Neural progenitor cell (in vitro differentiated cells): ENCODE data around the gene MED27. TPM values are rescaled to one million over a fixed set of nuclear protein-coding genes. Genes with fewer than 3 reads are reported as not detected.

ENCODE experiments used
- DNase-seq: peaks from one replicate; pipeline ENCODE4 v3.0.0-alpha.2; 2016; ENCODE audit warnings: low spot score
- H2AFZ ChIP-seq: fragments of 200-600 bp; sonication (generic); replicated peaks from 2 replicates; pipeline ENCODE4 v1.6.1; 2016; ENCODE audit warnings: antibody characterized with exemption
- H3F3A ChIP-seq: fragments of 200-600 bp; sonication (generic); 2 replicates; pipeline ENCODE4 v1.6.1; 2016; ENCODE audit warnings: antibody characterized with exemption, low read depth
- H3K27ac ChIP-seq: fragments of 200-600 bp; sonication (generic); 2 replicates; pipeline ENCODE4 v1.5.1; 2016; ENCODE audit warnings: mild to moderate bottlenecking
- H3K27me3 ChIP-seq: fragments of 200-600 bp; sonication (generic); 2 replicates; pipeline ENCODE4 v1.6.1; 2016; ENCODE audit warnings: mild to moderate bottlenecking, moderate library complexity
- H3K36me3 ChIP-seq: fragments of 200-600 bp; sonication (generic); 2 replicates; pipeline ENCODE4 v1.5.1; 2016
- H3K4me1 ChIP-seq: fragments of 200-600 bp; sonication (generic); 2 replicates; pipeline ENCODE4 v1.6.1; 2016; ENCODE audit warnings: mixed run types
- H3K4me2 ChIP-seq: fragments of 200-600 bp; sonication (generic); 2 replicates; pipeline ENCODE4 v1.6.1; 2016
- H3K4me3 ChIP-seq: fragments of 200-600 bp; sonication (generic); 2 replicates; pipeline ENCODE4 v1.5.1; 2016
- H3K79me2 ChIP-seq: fragments of 200-600 bp; sonication (generic); 2 replicates; pipeline ENCODE4 v1.6.1; 2016; ENCODE audit warnings: low read depth
- H3K9ac ChIP-seq: fragments of 200-600 bp; sonication (generic); 2 replicates; pipeline ENCODE4 v1.6.1; 2016
- H3K9me3 ChIP-seq: fragments of 200-600 bp; sonication (generic); 2 replicates; pipeline ENCODE4 v1.5.1; 2016; ENCODE audit warnings: low read depth
- H4K20me1 ChIP-seq: fragments of 200-600 bp; sonication (generic); 2 replicates; pipeline ENCODE4 v1.6.1; 2016; ENCODE audit warnings: low read depth
- H3K27ac Mint-ChIP-seq: 3 replicates; pipeline ENCODE4 v1.8.0; 2021; ENCODE audit warnings: mixed read lengths
- H3K27me3 Mint-ChIP-seq: 2 replicates; pipeline ENCODE4 v1.8.0; 2022; ENCODE audit warnings: low read depth, mild to moderate bottlenecking, inconsistent platforms, moderate library complexity, mixed read lengths; ENCODE audit not compliant: insufficient read depth
- H3K36me3 Mint-ChIP-seq: 3 replicates; pipeline ENCODE4 v1.8.0; 2021; ENCODE audit warnings: mixed read lengths
- H3K4me1 Mint-ChIP-seq: 3 replicates; pipeline ENCODE4 v1.8.0; 2021; ENCODE audit warnings: mixed read lengths
- H3K4me3 Mint-ChIP-seq: 3 replicates; pipeline ENCODE4 v1.8.0; 2021; ENCODE audit warnings: mild to moderate bottlenecking, moderate library complexity, mixed read lengths
- H3K9me3 Mint-ChIP-seq: 3 replicates; pipeline ENCODE4 v1.8.0; 2020; ENCODE audit warnings: mixed read lengths
- CTCF ChIP-seq: fragments of 200-600 bp; sonication (generic); IDR thresholded peaks from 2 replicates; pipeline ENCODE4 v1.5.1; 2017; ENCODE audit warnings: antibody characterized with exemption, mild to moderate bottlenecking
- EZH2 ChIP-seq: fragments of 200-600 bp; sonication (generic); IDR thresholded peaks from 2 replicates; pipeline ENCODE4 v1.6.1; 2017; ENCODE audit warnings: antibody characterized with exemption, mild to moderate bottlenecking, moderate library complexity
- EZH2phosphoT487 ChIP-seq: fragments of 200-600 bp; sonication (generic); IDR thresholded peaks from 2 replicates; pipeline ENCODE4 v1.6.1; 2017; ENCODE audit warnings: antibody characterized with exemption
- total RNA-seq: library from RNA; depleted of rRNA; stranded (reverse); fragments of >200 nt; gene quantifications from 2 replicates; pipeline ENCODE4 v1.2.3, GENCODE V29; 2015; ENCODE audit warnings: low replicate concordance

Gene MED27
- total RNA-seq, 1 donor from 2014 or later, result 15.1 TPM

- Histone ChIP-seq H3K27ac (no peak overlapping the region), H3K4me1 (peaks cover 18% of the 10 kb centered on the region), H2AFZ (no peak overlapping the region), H3K4me3 (no peak overlapping the region), H3K9me3 (no peaks in the 10 kb centered on the region), H3K36me3 (no peaks in the 10 kb centered on the region), H3F3A (peaks cover 8% of the 10 kb centered on the region), H3K27me3 (no peaks in the 10 kb centered on the region), H3K9ac (no peak overlapping the region), H3K79me2 (no peaks in the 10 kb centered on the region), H3K4me2 (no peak overlapping the region), H4K20me1 (peaks cover 11% of the 10 kb centered on the region)
- DNase-seq, result no peak
- peaks cover 44% of the 10 kb centered on the region for H3K4me1 Mint-ChIP-seq
- no peaks in the 10 kb centered on the region for H3K36me3 Mint-ChIP-seq
- H3K9me3 Mint-ChIP-seq, result no peaks in the 10 kb centered on the region
- H3K27me3 Mint-ChIP-seq, result peaks cover 3% of the 10 kb centered on the region
- no peak overlapping the region for H3K27ac Mint-ChIP-seq
- H3K4me3 Mint-ChIP-seq, result no peak overlapping the region
- TF ChIP-seq EZH2phosphoT487 (no peak), EZH2 (no peak), CTCF (no peak)
These were observed 113.8 kb downstream of the MED27 start for GRCh38 chr9:131965841-131966240.

GRCh38 chr9:131965103-131965502 is 114.6 kb downstream of the MED27 start:
- DNase-seq, result peak; percentile 23
- Histone ChIP-seq H3K27me3 (no peaks in the 10 kb centered on the region), H2AFZ (no peak overlapping the region), H3F3A (peaks cover 8% of the 10 kb centered on the region), H3K9me3 (no peaks in the 10 kb centered on the region), H3K27ac (no peak overlapping the region), H3K36me3 (no peaks in the 10 kb centered on the region), H3K4me2 (no peak overlapping the region), H4K20me1 (peaks cover 11% of the 10 kb centered on the region), H3K4me1 (peaks cover 25% of the 10 kb centered on the region), H3K4me3 (no peak overlapping the region), H3K79me2 (no peaks in the 10 kb centered on the region), H3K9ac (no peak overlapping the region)
- Mint-ChIP-seq H3K27me3 (peaks cover 3% of the 10 kb centered on the region), H3K4me1 (peaks cover 52% of the 10 kb centered on the region), H3K36me3 (no peaks in the 10 kb centered on the region), H3K27ac (no peak overlapping the region), H3K9me3 (no peaks in the 10 kb centered on the region), H3K4me3 (no peak overlapping the region)
- TF ChIP-seq CTCF (no peak), EZH2 (no peak)

GRCh38 chr9:131963072-131964030 is 116.3 kb downstream of the MED27 start:
- Mint-ChIP-seq H3K27me3 (peaks cover 3% of the 10 kb centered on the region), H3K9me3 (no peaks in the 10 kb centered on the region), H3K27ac (peak overlapping the region; percentile 2), H3K36me3 (no peaks in the 10 kb centered on the region), H3K4me1 (peaks cover 52% of the 10 kb centered on the region), H3K4me3 (peak overlapping the region; percentile 1)
- Histone ChIP-seq H3F3A (peaks cover 8% of the 10 kb centered on the region), H3K9me3 (no peaks in the 10 kb centered on the region), H4K20me1 (peaks cover 11% of the 10 kb centered on the region), H3K79me2 (no peaks in the 10 kb centered on the region), H3K4me2 (no peak overlapping the region), H2AFZ (no peak overlapping the region), H3K27me3 (no peaks in the 10 kb centered on the region), H3K27ac (no peak overlapping the region), H3K4me1 (peaks cover 25% of the 10 kb centered on the region), H3K9ac (no peak overlapping the region), H3K36me3 (no peaks in the 10 kb centered on the region), H3K4me3 (no peak overlapping the region)
- no peak for TF ChIP-seq EZH2
- no peak for TF ChIP-seq EZH2phosphoT487
- TF ChIP-seq CTCF, result no peak
- no peak for DNase-seq
